ENCODE measurements around the gene COL18A1.

COL18A1 gene

GRCh38 chr21:45481977-45482898 lies 77.3 kb downstream of the COL18A1 start:
- no peak for DNase-seq

GRCh38 chr21:45482899-45483821 lies 78.2 kb downstream of the COL18A1 start:
- DNase-seq, result peak; percentile 50

GRCh38 chr21:45484318-45484717 lies 79.4 kb downstream of the COL18A1 start:
- DNase-seq, result no peak

DNA sequence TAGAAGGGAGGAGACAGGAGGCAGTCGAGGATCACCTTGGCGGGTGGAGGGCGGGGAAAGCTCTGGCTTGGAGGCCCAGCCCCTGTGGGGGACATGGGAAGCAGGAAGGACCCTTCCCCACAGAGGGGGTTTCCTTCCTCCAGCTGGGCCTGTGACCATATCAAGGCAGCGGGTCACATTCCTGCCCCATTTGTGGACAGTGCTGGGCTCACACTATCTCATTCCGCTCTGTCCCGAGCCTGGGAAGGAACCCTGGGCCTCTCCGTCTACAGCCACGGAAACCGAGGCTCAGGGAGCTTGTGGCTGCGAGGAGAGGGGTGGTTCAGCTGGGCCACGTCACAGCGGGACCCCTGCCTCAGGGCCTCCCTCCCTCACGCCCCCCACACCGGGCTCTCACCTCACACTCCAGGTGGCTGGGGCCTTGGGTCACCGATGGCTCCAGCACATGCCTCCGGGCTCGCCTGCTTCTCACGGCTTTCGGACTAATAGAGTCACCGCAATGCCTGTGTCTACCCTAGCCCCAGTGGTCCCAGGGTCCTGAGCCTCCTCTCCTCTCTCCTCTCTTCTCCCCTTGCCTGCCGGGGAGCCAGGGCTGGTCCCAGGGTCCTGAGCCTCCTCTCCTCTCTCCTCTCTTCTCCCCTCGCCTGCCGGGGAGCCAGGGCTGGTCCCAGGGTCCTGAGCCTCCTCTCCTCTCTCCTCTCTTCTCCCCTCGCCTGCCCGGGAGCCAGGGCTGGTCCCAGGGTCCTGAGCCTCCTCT lies 80.9 kb downstream of the COL18A1 start:
- no peak for DNase-seq

- no peak for DNase-seq
Measured at GRCh38 chr21:45486443-45487160, 81.6 kb downstream of the COL18A1 start.

- no peak for DNase-seq
Measured at GRCh38 chr21:45487161-45487806, 82.3 kb downstream of the COL18A1 start.

DNA sequence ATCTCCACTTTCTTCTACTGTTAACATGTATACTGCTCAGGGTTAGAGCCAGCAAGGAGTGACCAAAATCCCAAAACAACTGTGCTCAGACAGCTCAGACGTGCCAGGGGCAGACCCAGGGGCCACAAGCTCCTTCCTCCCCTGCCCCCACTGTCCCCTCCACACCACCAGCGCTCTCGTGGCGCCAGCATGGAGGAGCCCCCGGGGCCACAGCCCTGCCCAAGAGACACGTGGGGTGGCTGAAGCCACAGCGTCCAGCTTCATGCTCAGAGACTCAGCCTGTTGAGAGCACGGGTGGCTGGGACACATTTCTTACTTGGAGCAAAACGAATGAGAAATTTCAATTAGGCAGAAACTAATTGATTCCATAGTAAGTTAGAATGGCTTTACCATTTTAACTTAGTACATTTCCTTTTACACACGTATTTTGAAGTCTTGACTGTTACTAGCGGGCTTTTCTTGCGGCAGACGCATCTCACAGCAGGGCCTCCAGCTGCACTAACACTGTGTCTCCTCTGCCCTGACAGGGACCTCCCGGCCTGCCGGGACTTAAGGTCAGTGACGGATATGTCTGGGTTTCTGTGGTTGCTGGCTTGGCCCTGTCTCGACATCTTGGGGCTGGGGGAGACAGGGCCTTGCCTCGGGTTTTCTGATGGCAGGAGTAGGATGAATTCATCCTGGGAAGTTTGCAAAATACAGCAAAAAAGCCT lies 83.1 kb downstream of the COL18A1 start:
- DNase-seq, result no peak

- no peak for DNase-seq
Measured at GRCh38 chr21:45488931-45489721, 84.2 kb downstream of the COL18A1 start.

DNA sequence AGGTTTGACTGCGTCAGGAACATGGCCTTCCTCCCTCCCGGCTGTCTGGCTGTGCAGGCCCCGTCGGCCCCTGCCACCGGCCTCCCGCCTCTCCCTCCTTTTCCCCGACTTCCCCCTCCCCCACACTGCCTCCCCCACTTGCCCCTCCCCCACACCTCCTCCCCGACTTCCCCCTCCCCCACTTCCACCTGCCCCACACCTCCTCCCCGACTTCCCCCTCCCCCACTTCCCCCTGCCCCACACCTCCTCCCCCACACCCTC lies 84.7 kb downstream of the COL18A1 start:
- DNase-seq, result no peak

DNA sequence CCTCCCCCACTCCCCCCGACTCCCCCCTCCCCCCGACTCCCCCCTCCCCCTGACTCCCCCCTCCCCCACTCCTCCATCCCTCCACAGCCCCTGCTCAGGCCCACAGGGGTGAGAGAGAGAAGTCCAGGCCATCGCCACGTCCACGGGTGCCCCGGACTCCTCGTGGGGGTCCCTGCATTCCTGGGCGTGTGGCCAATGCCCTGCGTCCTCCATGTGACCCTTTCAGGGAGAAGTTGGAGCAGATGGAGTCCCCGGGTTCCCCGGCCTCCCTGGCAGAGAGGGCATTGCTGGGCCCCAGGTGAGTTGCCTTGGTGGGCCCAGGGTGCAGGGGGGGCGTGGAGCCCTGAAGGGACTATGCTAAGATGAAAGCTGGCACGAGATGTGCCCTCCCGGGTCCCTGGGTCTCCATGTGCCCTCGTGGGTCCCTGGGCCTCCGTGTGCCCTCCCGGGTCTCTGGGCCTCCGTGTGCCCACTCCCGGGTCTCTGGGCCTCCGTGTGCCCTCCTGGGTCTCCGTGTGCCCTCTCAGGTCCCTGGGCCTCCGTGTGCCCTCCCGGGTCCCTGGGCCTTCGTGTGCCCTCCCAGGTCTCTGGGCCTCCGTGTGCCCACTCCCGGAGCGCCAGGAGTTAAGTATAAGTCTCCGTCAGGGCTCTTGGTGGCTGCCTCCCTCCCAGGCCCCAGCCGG lies 85.2 kb downstream of the COL18A1 start:
- DNase-seq, result no peak

DNA sequence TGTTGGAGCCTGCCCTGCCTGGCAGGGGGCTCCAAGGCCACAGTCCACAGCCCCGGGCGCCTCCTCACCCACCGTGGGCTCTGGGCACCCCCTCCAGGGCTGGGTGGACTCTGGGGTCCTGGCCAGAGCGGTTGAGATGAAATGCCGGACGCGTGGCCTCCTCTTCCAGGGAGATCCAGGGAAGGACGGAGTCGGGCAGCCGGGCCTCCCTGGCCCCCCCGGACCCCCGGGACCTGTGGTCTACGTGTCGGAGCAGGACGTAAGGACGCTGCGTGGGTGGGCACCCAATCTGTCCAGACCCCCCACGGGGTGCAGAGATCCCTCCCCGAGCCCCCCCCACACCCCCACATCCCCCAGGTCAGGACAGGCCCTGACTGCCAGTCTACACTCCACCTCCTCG lies 86.1 kb downstream of the COL18A1 start:
- DNase-seq, result no peak

GRCh38 chr21:45491623-45492022 lies 86.7 kb downstream of the COL18A1 start:
- DNase-seq, result no peak

- no peak for DNase-seq
Measured at GRCh38 chr21:45492765-45493164, 87.8 kb downstream of the COL18A1 start.

GRCh38 chr21:45493401-45494001 lies 88.5 kb downstream of the COL18A1 start:
- DNase-seq, result no peak

DNA sequence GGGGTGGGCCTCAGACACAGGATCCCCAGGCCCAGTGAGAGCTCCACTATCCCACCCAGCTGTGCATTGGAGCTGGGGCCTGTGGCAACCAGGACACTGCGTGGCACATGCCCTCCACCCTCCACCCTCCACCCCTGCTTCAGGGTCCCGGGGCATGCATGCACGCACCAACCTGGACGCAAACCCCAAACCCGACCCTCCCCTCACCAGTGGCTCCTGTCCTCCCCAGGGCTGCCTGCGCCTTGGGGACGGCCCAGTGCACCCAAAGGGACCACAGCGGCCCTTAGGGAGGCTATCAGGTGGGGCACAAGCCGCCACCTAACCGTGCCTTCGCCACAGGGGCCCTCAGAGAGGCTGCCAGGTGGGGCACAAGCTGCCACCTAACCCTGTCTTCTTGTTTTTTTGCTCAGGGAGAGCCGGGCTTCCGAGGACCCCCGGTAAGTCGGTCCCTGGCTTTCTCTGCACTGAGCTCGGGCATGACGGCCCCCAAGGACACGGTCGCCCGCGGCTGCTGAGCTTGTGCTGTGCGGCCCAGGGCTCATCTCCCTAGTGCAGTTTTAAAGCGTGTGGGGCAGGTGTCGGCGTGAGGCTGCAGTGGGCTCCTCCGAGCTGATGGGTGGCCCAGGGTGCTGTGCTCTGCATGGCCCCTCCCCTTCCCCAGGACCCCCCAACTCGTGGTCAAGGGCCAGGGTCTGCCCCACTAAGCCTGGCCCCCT lies 89.3 kb downstream of the COL18A1 start:
- DNase-seq, result no peak

- DNase-seq, result no peak
Measured at GRCh38 chr21:45494851-45495680, 90.1 kb downstream of the COL18A1 start.

DNA sequence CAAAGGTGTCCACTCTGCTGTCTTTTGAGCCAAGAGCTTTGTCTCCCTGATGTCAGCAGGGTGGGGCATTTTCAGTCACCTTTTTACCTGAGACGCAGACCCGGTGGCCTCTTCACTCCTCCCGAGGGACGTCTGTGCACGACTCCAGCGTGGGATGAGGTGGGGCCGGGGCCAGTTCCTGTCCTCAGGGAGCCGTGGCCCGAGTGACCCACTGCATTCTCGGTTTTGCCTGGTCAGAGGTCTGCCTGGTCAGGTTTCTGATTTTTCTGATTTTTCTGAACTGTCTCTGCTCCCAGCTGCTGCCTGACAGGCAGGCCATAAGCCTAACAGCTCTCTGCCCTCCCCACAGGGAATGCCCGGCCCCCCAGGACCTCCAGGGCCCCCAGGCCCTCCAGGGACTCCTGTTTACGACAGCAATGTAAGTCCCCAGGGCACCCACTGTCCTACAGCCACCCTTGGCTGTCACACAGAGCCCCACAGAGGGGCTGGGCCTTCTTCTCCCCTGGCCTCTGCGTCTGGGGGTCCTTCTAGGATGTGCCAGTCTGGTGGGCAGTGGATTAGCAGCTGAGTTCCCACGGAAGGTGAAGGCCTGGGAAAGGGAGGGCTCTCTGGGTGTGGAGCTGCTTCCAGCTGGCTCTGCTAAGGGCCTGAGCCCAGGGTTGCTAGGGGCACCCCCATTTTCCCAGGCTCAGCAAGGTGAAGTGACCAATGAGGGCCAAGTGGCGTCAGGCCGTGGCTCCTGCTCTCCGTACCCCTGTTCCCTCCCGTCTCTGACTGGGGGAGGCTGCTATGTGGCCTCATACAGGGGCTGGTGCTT lies 91.4 kb downstream of the COL18A1 start:
- no peak for DNase-seq

All from activated CD4-positive, alpha-beta T cell treated with anti-CD3 and anti-CD28 coated beads, Interleukin-10, Interleukin-2, amounts not matched to agents 100 ng/mL and 50 ng/mL, durations not matched to agents 16 hours and 8 hours (primary cell).